Lower lobe of right lung (tissue), 2 donors: ENCODE data around the gene KLK8. TPM values are rescaled to one million over a fixed set of nuclear protein-coding genes. Genes with fewer than 3 reads are reported as not detected.

Experiments used
- ATAC-seq, 2 donors: fragments of 200-7000 bp; cut with Tn5 transposase; one replicate each; pipeline ENCODE4 v1.9.1; 2020 to 2022; ENCODE audit warnings: mild to moderate bottlenecking in 2 of 2, moderate library complexity in 2 of 2
- DNase-seq: peaks from one replicate; pipeline ENCODE4 v3.0.0-alpha.2; 2020
- H3K27ac ChIP-seq: fragments of 200-600 bp; one replicate; pipeline ENCODE4 v1.8.0; 2022
- H3K27me3 ChIP-seq: fragments of 200-600 bp; one replicate; pipeline ENCODE4 v1.8.0; 2022; ENCODE audit warnings: low read depth
- H3K36me3 ChIP-seq: fragments of 200-600 bp; one replicate; pipeline ENCODE4 v1.8.0; 2022; ENCODE audit warnings: mild to moderate bottlenecking
- H3K4me1 ChIP-seq: fragments of 200-600 bp; one replicate; pipeline ENCODE4 v1.8.0; 2022
- H3K4me3 ChIP-seq: fragments of 200-600 bp; one replicate; pipeline ENCODE4 v1.8.0; 2022; ENCODE audit warnings: mild to moderate bottlenecking
- H3K9me3 ChIP-seq: fragments of 200-600 bp; one replicate; pipeline ENCODE4 v1.8.0; 2022
- CTCF ChIP-seq: fragments of 200-600 bp; IDR thresholded peaks from one replicate; pipeline ENCODE4 v1.8.0; 2022; ENCODE audit warnings: antibody characterized with exemption, mild to moderate bottlenecking
- intact Hi-C: fragments of 100-400 bp; cut with DNase I; formaldehyde crosslinking; loops from one replicate; pipeline ENCODE4 v1.11.0; 2022
- total RNA-seq: library from RNA; stranded (reverse); fragmentation: NEBNext Ultra II Directional; extraction: Animal tissue kit (Norgen Biotek cat#: 25700); gene quantifications from one replicate; pipeline ENCODE4 v1.2.1, GENCODE V29; 2021
- donor health status: DM: no; HTN: yes; CAD: no; lungs with severe emphysema.

KLK8 gene
- total RNA-seq, 1 donor from 2014 or later, result not detected

DNA sequence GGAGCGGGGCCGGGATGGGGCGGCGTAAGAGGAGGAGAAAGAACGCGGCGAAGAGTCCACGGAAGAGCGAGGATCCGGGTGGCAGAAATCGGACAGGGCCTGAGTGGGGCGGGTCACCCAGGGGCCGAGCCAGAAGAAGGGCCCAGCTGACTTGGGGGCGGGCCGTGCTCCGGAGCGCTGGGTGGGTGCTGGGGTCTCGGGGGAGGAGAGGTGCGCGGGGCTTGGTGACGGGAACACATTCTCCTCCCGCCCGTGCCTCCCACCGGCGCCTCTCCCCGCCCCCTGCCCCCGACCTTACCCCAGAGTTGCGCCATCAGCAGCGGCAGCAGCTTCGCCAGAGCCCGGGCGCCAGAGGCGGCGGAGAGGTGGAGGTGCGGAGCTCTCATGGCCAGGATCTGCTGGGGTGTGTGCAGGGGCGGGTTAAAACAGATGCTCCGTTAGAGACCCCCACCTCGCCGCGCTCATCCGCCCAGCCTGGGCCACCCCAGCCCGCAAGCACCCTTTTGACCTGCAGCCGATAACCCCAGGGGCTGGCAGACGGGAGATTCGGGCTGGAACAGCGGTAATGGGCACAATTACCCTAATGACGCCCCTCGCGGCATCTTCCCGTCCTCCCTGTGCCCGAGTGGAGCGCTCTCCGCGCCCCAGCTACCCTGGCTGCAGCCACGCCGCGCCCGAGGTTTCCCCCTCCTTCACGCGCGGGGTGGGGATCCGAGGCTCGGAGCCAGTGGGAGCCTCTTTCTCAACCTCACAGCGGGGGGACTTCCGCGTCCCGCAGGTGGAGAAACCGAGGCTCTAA, 17.5 kb upstream of the KLK8 start:
- Histone ChIP-seq H3K36me3 (no peaks in the 10 kb centered on the region), H3K9me3 (no peaks in the 10 kb centered on the region), H3K27ac (peak overlapping the region; percentile 41), H3K4me3 (peak overlapping the region; percentile 43), H3K4me1 (peaks cover 18% of the 10 kb centered on the region), H3K27me3 (peaks cover 71% of the 10 kb centered on the region)
- ATAC-seq, result peak; percentile 40 to 50
- intact Hi-C loops, result no loop called here
- TF ChIP-seq CTCF, result no peak
- DNase-seq, result no peak

DNA sequence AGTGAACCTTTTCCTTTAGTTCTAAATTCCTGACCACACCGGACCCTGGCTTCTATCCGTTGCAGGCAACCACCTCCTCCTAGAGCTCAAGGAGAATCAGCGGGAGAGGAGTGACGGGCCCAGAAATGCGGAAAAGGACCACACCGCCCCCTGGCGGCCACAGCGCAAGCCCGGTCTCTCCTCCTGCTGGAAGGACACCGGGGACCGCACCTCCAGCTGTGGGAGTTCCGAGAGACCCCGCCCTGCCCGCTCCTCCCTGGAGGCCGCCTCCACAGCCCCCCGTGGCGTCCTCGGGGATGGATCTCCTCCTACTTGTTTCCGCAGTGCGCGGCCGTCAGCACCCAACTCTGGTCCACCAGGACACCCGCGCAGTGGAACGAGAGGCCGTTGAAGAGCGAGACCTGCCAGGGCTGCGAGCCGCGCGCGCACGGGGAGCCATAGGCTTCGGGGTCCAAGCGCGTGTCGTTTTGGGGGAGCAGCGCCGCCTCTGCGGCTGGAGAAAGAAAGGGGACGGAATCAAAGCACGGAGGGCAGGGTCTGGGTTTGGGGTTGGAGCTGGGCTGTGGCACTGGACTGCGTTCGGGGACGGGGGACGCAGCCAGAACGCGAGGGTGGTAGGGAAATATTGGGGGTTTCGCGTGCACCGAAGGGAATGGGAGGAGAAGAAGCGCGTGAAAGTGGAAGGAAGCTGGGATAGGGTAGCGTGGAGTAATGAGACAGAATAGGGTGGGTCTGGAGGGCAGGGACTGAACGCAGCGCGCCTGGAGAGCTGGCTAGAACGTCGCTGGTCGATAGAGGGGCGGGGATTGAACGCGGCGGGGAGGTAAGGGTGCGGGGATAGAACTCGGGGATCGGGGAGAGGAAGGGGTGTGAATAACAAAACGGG, 15.6 kb upstream of the KLK8 start:
- Histone ChIP-seq H3K4me3 (peak overlapping the region; percentile 11), H3K27me3 (peaks cover 74% of the 10 kb centered on the region)
- peak; percentile 36 to 51 for ATAC-seq

GRCh38 chr19:51015691-51016267, 14.4 kb upstream of the KLK8 start:
- Histone ChIP-seq H3K4me1 (peaks cover 18% of the 10 kb centered on the region), H3K27ac (no peak overlapping the region), H3K27me3 (peaks cover 72% of the 10 kb centered on the region), H3K4me3 (no peak overlapping the region), H3K36me3 (no peaks in the 10 kb centered on the region), H3K9me3 (no peaks in the 10 kb centered on the region)
- no peak for TF ChIP-seq CTCF
- DNase-seq (no peak), ATAC-seq (no peak)
- intact Hi-C loops, result no loop called here

More for the DNA sequence above, 15.6 kb upstream of the KLK8 start:
- Histone ChIP-seq H3K36me3 (no peaks in the 10 kb centered on the region), H3K9me3 (no peaks in the 10 kb centered on the region), H3K4me1 (peaks cover 18% of the 10 kb centered on the region), H3K27ac (no peak overlapping the region)
- no peak for DNase-seq
- intact Hi-C loops, result no loop called here
- peak; percentile 52 for TF ChIP-seq CTCF

DNA sequence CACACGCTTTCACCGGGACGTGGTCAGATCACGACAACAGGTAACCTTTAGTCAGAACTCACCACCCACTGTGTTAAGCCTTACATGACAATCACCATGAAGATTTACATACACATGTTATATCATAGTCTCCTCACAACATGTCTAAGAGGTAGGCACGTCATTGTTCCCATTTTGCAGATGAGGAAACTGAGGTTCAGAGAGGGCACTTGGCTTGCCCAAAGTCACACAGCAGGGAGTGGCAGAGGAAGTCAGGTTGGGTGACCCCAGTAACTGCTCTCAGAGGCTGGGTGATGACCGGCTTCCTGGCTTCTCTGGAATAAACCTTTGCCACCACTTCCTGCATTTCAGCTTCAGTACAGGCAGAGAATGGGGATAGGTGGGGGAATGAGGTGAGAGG, 12.8 kb upstream of the KLK8 start:
- intact Hi-C loops, result no loop called here
- Histone ChIP-seq H3K4me1 (peaks cover 12% of the 10 kb centered on the region), H3K9me3 (no peaks in the 10 kb centered on the region), H3K27me3 (peaks cover 70% of the 10 kb centered on the region), H3K4me3 (no peak overlapping the region), H3K27ac (no peak overlapping the region), H3K36me3 (no peaks in the 10 kb centered on the region)
- no peak for TF ChIP-seq CTCF
- no peak for ATAC-seq
- DNase-seq, result no peak

GRCh38 chr19:51012661-51013190, 11.3 kb upstream of the KLK8 start:
- no peaks in the 10 kb centered on the region for H3K36me3 ChIP-seq
- H3K27me3 ChIP-seq, result peaks cover 56% of the 10 kb centered on the region
- H3K9me3 ChIP-seq, result no peaks in the 10 kb centered on the region
- DNase-seq (no peak), ATAC-seq (no peak)
- intact Hi-C loops, result no loop called here
- no peak overlapping the region for H3K4me3 ChIP-seq
- no peak overlapping the region for H3K27ac ChIP-seq
- no peak for TF ChIP-seq CTCF
- H3K4me1 ChIP-seq, result peaks cover 5% of the 10 kb centered on the region
